Esophagus squamous epithelium (tissue), 5 donors: Measurements from ENCODE around the gene TSC22D3. TPM values are rescaled to one million over a fixed set of nuclear protein-coding genes. Genes with fewer than 3 reads are reported as not detected.

ENCODE experiments used
- DNase-seq: peaks from one replicate; lab custom pipeline; 2025; lab: John Stamatoyannopoulos, UW
- H3K27ac ChIP-seq, 4 donors: fragments of 200-600 bp; sonication (generic); one replicate each; pipeline ENCODE4 v1.5.1; 2016 to 2019; ENCODE audit warnings: mild to moderate bottlenecking in 1 of 4
- H3K27me3 ChIP-seq, 4 donors: fragments of 200-600 bp; sonication (generic); 1 replicate in 3 of 4; 2 replicates in 1 of 4; pipeline versions ENCODE4 v1.5.1 to v1.6.0; 2017 to 2021; ENCODE audit warnings: antibody characterized with exemption in 1 of 4
- H3K36me3 ChIP-seq, 3 donors: fragments of 200-600 bp; sonication (generic); one replicate each; pipeline ENCODE4 v1.5.1; 2016 to 2019
- H3K4me1 ChIP-seq, 3 donors: fragments of 200-600 bp; sonication (generic); one replicate each; pipeline ENCODE4 v1.5.1; 2017 to 2019
- H3K4me3 ChIP-seq, 4 donors: fragments of 200-600 bp; sonication (generic); 1 replicate in 3 of 4; 2 replicates in 1 of 4; pipeline ENCODE4 v1.5.1; 2016 to 2019; ENCODE audit warnings: mild to moderate bottlenecking in 2 of 4, moderate library complexity in 1 of 4
- H3K9me3 ChIP-seq, 3 donors: fragments of 200-600 bp; sonication (generic); one replicate each; pipeline ENCODE4 v1.5.1; 2016 to 2019
- POLR2A ChIP-seq, 4 donors: fragments of 450-650 bp; IDR thresholded peaks; one replicate each; pipeline ENCODE4 v1.6.1; 2017; ENCODE audit warnings: antibody characterized with exemption in 4 of 4, mild to moderate bottlenecking in 4 of 4, moderate library complexity in 3 of 4
- WGBS, 2 donors: methylation state at CpG; one replicate each; pipeline ENCODE4 v1.1.5; 2018; 5-methylcytosine and 5-hydroxymethylcytosine counted together
- intact Hi-C: fragments of 100-400 bp; cut with DNase I; formaldehyde crosslinking; loops from one replicate; pipeline ENCODE4 v1.15.0; 2022
- total RNA-seq, 4 donors: library from RNA; depleted of rRNA; stranded (reverse); fragments of >200 nt; gene quantifications; one replicate each; pipeline ENCODE4 v1.1.0, GENCODE V29; 2016
- TF ChIP-seq, protein P1 (sequence below), 6 experiments: fragments of 450-650 bp in 4 of 6; fragments of 200-600 bp in 2 of 6; sonication (generic) in 2 of 6; IDR thresholded peaks; one replicate each; pipeline ENCODE4 v1.5.1; 2016 to 2019; ENCODE audit warnings: antibody characterized with exemption in 6 of 6, mild to moderate bottlenecking in 4 of 6, moderate library complexity in 4 of 6
- donor health status: DM: yes; HTN: yes; CAD: no.

Gene TSC22D3
- total RNA-seq, 4 donors from 2014 or later: 50.2 to 558 (median 140) TPM

- intact Hi-C loops: no loop called here
- WGBS, 2 donors: 53 to 100% methylated on average over 1 of the region's 1 CpG
These were observed 108.2 kb downstream of the TSC22D3 start for GRCh38 chrX:107667426-107667825.

DNA sequence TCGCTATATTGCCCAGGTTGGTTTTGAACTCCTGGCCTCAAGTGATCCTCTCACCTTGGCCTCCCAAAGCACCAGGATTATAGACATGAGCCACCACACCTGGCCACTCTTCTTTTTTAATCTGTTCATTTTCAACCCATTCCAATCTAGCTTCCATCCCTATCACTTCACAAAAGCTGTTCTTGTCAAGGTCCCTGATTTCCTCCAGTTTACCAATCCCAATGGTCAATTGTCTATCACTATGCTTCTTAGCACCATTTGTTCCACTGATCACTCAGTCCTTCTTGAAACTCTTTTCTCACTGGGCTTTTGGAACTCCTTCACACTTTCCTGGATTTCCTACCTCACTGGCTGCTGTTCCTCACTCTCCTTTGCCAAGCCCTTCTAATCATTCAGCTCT is 108.7 kb downstream of the TSC22D3 start:
- Histone ChIP-seq H3K27me3 (no peaks in the 10 kb centered on the region), H3K4me1 (peaks cover 0 to 5% (median 0%) of the 10 kb centered on the region in 3 donors), H3K27ac (no peak overlapping the region), H3K36me3 (no peaks in the 10 kb centered on the region), H3K9me3 (no peaks in the 10 kb centered on the region), H3K4me3 (no peak overlapping the region)
- intact Hi-C loops: no loop called here
- no peak for TF ChIP-seq POLR2A (IDR thresholded peaks at IDR 0.05)
- TF ChIP-seq, protein P1, sequence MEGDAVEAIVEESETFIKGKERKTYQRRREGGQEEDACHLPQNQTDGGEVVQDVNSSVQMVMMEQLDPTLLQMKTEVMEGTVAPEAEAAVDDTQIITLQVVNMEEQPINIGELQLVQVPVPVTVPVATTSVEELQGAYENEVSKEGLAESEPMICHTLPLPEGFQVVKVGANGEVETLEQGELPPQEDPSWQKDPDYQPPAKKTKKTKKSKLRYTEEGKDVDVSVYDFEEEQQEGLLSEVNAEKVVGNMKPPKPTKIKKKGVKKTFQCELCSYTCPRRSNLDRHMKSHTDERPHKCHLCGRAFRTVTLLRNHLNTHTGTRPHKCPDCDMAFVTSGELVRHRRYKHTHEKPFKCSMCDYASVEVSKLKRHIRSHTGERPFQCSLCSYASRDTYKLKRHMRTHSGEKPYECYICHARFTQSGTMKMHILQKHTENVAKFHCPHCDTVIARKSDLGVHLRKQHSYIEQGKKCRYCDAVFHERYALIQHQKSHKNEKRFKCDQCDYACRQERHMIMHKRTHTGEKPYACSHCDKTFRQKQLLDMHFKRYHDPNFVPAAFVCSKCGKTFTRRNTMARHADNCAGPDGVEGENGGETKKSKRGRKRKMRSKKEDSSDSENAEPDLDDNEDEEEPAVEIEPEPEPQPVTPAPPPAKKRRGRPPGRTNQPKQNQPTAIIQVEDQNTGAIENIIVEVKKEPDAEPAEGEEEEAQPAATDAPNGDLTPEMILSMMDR (IDR thresholded peaks at IDR 0.05): no peak
- no peak for DNase-seq
- WGBS, 2 donors: 81 to 100% methylated on average over 1 of the region's 1 CpG

More at GRCh38 chrX:107667426-107667825, 108.2 kb downstream of the TSC22D3 start:
- Histone ChIP-seq H3K4me1 (peaks cover 0 to 5% (median 0%) of the 10 kb centered on the region in 3 donors), H3K4me3 (no peak overlapping the region), H3K9me3 (no peaks in the 10 kb centered on the region), H3K27me3 (no peaks in the 10 kb centered on the region), H3K36me3 (no peaks in the 10 kb centered on the region), H3K27ac (no peak overlapping the region)
- TF ChIP-seq, protein P1 (IDR thresholded peaks at IDR 0.05): no peak
- TF ChIP-seq POLR2A (IDR thresholded peaks at IDR 0.05): no peak
- DNase-seq: no peak

Other genes starting within 250 kb of the TSC22D3 start
- gene PRPS1, start 147.3 kb downstream of the TSC22D3 start, total RNA-seq: 10 to 100 TPM in 3 of 4 donors, 1 to 10 TPM in 1; 9.1 to 18.1 (median 16.5) TPM
- not detected for gene NCBP2L, start 1.9 kb upstream of the TSC22D3 start, total RNA-seq
- 10 to 100 TPM; 14.4 to 24.4 (median 17.7) TPM for gene MID2, start 50.1 kb upstream of the TSC22D3 start, total RNA-seq
- gene TEX13B, start 206.6 kb upstream of the TSC22D3 start, total RNA-seq: not detected